ENCODE data around the gene PDLIM1. TPM values are rescaled to one million over a fixed set of nuclear protein-coding genes. Genes with fewer than 3 reads are reported as not detected.

PDLIM1 gene
- total RNA-seq, 1 experiment from 2014 or later, result 67.4 TPM

DNA sequence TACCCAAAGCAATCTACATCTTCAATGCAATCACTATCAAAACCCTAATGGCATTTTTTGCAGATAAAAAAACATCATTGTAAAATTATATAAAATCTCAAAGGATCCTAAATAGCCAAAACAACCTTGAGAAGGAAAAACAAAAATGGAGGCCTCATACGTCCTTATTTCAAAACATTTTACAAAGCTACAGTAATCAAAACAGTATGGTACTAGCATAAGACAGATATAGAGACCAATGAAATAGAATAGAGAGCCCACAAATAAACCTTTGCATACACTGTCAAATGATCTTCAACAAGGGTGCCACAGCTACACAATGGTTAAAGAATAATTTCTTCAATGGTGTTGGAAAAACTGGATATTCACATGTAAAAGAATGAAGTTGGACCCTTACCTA is 34.5 kb downstream of the PDLIM1 start:
- DNase-seq (ENCODE audit: low read depth, low spot score) (no peak), ATAC-seq (no peak)
- Histone ChIP-seq H3K4me1 (ENCODE audit: control insufficient read depth in 1 of 2, insufficient read depth in 2 of 2, low read length in 2 of 2) (peaks cover 13% of the 10 kb centered on the region in 2 experiments), H3K27me3 (ENCODE audit: insufficient read depth, low read length) (no peaks in the 10 kb centered on the region), H3K79me2 (ENCODE audit: insufficient read depth, low read length) (0 out of 2 replicates have a peak, but pooled peaks cover 19% of the 10 kb centered on the region), H2AFZ (ENCODE audit: low read depth, low read length, poor library complexity, severe bottlenecking) (no peak overlapping the region), H3K4me2 (ENCODE audit: low read length) (no peak overlapping the region), H3K9me2 (ENCODE audit: insufficient read depth) (no peaks in the 10 kb centered on the region), H3K9me3 (ENCODE audit: control insufficient read depth in 1 of 2, insufficient read depth in 1 of 2, low read depth in 1 of 2, low read length in 2 of 2) (no peaks in the 10 kb centered on the region), H4K20me1 (ENCODE audit: insufficient read depth) (no peaks in the 10 kb centered on the region), H3K36me3 (ENCODE audit: control insufficient read depth in 1 of 2, insufficient read depth in 2 of 2, low read length in 2 of 2) (peaks cover 0 to 3% of the 10 kb centered on the region in 2 experiments; a peak in 1 of 4 replicates), H3K9ac (ENCODE audit: low read length) (no peak overlapping the region), H3K27ac (ENCODE audit: low read depth, low read length) (no peak overlapping the region), H3K4me3 (replicated peaks in 1 of 2; ENCODE audit: low read depth in 1 of 2, low read length in 2 of 2) (no peak overlapping the region)
- POLR2A ChIA-PET, result no interaction called here
- CTCF ChIA-PET, result no interaction called here
- no TSS peak for BruUV-seq (replicated peaks)
- no peak for TF ChIP-seq POLR2A (IDR thresholded peaks at IDR 0.05; ENCODE audit: borderline replicate concordance, extremely low read depth, insufficient read depth, insufficient read length)
- TF ChIP-seq EZH2 (IDR thresholded peaks at IDR 0.05), result no peak
- no peak for TF ChIP-seq EZH2phosphoT487 (IDR thresholded peaks at IDR 0.05; ENCODE audit: borderline replicate concordance)
- TF ChIP-seq, protein P1, sequence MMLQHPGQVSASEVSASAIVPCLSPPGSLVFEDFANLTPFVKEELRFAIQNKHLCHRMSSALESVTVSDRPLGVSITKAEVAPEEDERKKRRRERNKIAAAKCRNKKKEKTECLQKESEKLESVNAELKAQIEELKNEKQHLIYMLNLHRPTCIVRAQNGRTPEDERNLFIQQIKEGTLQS (IDR thresholded peaks at IDR 0.05), result no peak
- no peak for TF ChIP-seq TCF7L2 (IDR thresholded peaks at IDR 0.05; ENCODE audit: borderline replicate concordance, extremely low read depth, insufficient read depth, insufficient read length)
- TF ChIP-seq SP1 (IDR thresholded peaks at IDR 0.05; ENCODE audit: low read depth), result no peak
- no peak for TF ChIP-seq SRF (IDR thresholded peaks at IDR 0.05; ENCODE audit: low read depth)
- TF ChIP-seq CBX3 (IDR thresholded peaks at IDR 0.05; ENCODE audit: low read depth), result no peak
- no peak for TF ChIP-seq POLR2AphosphoS5 (IDR thresholded peaks at IDR 0.05; ENCODE audit: low read depth, low read length)
- TF ChIP-seq ELF1 (IDR thresholded peaks at IDR 0.05; ENCODE audit: borderline replicate concordance, low read depth), result no peak
- TF ChIP-seq, protein P2, sequence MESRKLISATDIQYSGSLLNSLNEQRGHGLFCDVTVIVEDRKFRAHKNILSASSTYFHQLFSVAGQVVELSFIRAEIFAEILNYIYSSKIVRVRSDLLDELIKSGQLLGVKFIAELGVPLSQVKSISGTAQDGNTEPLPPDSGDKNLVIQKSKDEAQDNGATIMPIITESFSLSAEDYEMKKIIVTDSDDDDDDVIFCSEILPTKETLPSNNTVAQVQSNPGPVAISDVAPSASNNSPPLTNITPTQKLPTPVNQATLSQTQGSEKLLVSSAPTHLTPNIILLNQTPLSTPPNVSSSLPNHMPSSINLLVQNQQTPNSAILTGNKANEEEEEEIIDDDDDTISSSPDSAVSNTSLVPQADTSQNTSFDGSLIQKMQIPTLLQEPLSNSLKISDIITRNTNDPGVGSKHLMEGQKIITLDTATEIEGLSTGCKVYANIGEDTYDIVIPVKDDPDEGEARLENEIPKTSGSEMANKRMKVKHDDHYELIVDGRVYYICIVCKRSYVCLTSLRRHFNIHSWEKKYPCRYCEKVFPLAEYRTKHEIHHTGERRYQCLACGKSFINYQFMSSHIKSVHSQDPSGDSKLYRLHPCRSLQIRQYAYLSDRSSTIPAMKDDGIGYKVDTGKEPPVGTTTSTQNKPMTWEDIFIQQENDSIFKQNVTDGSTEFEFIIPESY (IDR thresholded peaks at IDR 0.05; ENCODE audit: extremely low read depth, insufficient replicate concordance, low read length), result no peak
- TF ChIP-seq FOSL1 (IDR thresholded peaks at IDR 0.05; ENCODE audit: low read depth), result no peak
- TF ChIP-seq EGR1 (IDR thresholded peaks at IDR 0.05; ENCODE audit: low read depth), result no peak
- TF ChIP-seq YY1 (IDR thresholded peaks at IDR 0.05; ENCODE audit: extremely low read depth, insufficient replicate concordance, low read depth, low read length), result no peak
- TF ChIP-seq, protein P3, sequence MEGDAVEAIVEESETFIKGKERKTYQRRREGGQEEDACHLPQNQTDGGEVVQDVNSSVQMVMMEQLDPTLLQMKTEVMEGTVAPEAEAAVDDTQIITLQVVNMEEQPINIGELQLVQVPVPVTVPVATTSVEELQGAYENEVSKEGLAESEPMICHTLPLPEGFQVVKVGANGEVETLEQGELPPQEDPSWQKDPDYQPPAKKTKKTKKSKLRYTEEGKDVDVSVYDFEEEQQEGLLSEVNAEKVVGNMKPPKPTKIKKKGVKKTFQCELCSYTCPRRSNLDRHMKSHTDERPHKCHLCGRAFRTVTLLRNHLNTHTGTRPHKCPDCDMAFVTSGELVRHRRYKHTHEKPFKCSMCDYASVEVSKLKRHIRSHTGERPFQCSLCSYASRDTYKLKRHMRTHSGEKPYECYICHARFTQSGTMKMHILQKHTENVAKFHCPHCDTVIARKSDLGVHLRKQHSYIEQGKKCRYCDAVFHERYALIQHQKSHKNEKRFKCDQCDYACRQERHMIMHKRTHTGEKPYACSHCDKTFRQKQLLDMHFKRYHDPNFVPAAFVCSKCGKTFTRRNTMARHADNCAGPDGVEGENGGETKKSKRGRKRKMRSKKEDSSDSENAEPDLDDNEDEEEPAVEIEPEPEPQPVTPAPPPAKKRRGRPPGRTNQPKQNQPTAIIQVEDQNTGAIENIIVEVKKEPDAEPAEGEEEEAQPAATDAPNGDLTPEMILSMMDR (IDR thresholded peaks at IDR 0.05 in 2 of 3, conservative IDR thresholded peaks at IDR 0.05 in 1 of 3; ENCODE audit: borderline replicate concordance in 1 of 3, insufficient read depth in 1 of 3, low read depth in 2 of 3, low read length in 2 of 3), result no peak
- intact Hi-C loops (cut with micrococcal nuclease), result no loop called here
- RAD21 ChIA-PET (ENCODE audit: low non-redundant PET in 1 of 2, low total read pairs in 2 of 2, uncharacterized antibody in 2 of 2, unreplicated experiment in 2 of 2), result no interaction called here

All from HCT116 (cell line).